ENCODE measurements around the gene ITGB6. TPM values are rescaled to one million over a fixed set of nuclear protein-coding genes. Genes with fewer than 3 reads are reported as not detected.

The ITGB6 gene
- total RNA-seq (not detected), polyA plus RNA-seq (not detected), total RNA-seq (not detected)

- H3K27ac Mint-ChIP-seq, result no peak within 1 kb of the TSS
- no peaks in the 10 kb centered on the region for H3K9me3 ChIP-seq (ENCODE audit: control insufficient read depth in 2 of 3, low read length in 3 of 3)
- CTCF ChIA-PET, result no interaction called here
- peaks cover 0 to 6% (median 0%) of the 10 kb centered on the region in 7 donors for H3K4me1 Mint-ChIP-seq
- peaks cover 0 to 2% (median 0%) of the 10 kb centered on the region in 11 donors for H3K9me3 Mint-ChIP-seq
- intact Hi-C loops (cut with micrococcal nuclease), result no loop called here
- no peak within 1 kb of the TSS for H3K4me3 ChIP-seq (ENCODE audit: low read length)
- H3K36me3 ChIP-seq (ENCODE audit: control insufficient read depth in 2 of 3, insufficient read depth in 3 of 3, low read length in 3 of 3), result no peaks in the 10 kb centered on the region
- ATAC-seq (no peak), DNase-seq (no peak)
- no peak within 1 kb of the TSS for H3K4me3 Mint-ChIP-seq
- H3K27ac ChIP-seq (ENCODE audit: low read depth, low read length), result no peak within 1 kb of the TSS
- H3K27me3 Mint-ChIP-seq, result peaks cover 0 to 3% (median 0%) of the 10 kb centered on the region in 5 donors
- no peaks in the 10 kb centered on the region for H3K36me3 Mint-ChIP-seq
- POLR2A ChIA-PET, result no interaction called here
- H3K4me1 ChIP-seq (ENCODE audit: control insufficient read depth in 2 of 2, insufficient read depth in 2 of 2, low read length in 2 of 2), result no peaks in the 10 kb centered on the region
- no peaks in the 10 kb centered on the region for H3K27me3 ChIP-seq (ENCODE audit: control insufficient read depth in 2 of 2, insufficient read depth in 2 of 2, low read length in 2 of 2)
Observed at GRCh38 chr2:160199683-160200389, at the start of gene ITGB6. Gene ITGB6, minus strand, starts transcription at chr2:160200272. Its CDS starts 209 bp downstream, at chr2:160200063.

GRCh38 chr2:160247296-160248035 is 47.4 kb upstream of the ITGB6 start:
- ChIA-PET CTCF (interaction anchor here (1.5 to 2.2 kb wide), 2 partner anchors 723 to 747 kb away, joined by 3 to 16 read pairs; no protein-coding TSS in a partner anchor), POLR2A (no interaction called here)
- H3K4me1 Mint-ChIP-seq, result peaks cover 0 to 4% (median 0%) of the 10 kb centered on the region in 7 donors
- Histone ChIP-seq H3K4me3 (ENCODE audit: low read length) (no peak overlapping the region), H3K36me3 (ENCODE audit: control insufficient read depth in 2 of 3, insufficient read depth in 3 of 3, low read length in 3 of 3) (no peaks in the 10 kb centered on the region), H3K9me3 (ENCODE audit: control insufficient read depth in 2 of 3, low read length in 3 of 3) (no peaks in the 10 kb centered on the region), H3K27me3 (ENCODE audit: control insufficient read depth in 2 of 2, insufficient read depth in 2 of 2, low read length in 2 of 2) (no peaks in the 10 kb centered on the region), H3K4me1 (ENCODE audit: control insufficient read depth in 2 of 2, insufficient read depth in 2 of 2, low read length in 2 of 2) (no peaks in the 10 kb centered on the region), H3K27ac (ENCODE audit: low read depth, low read length) (no peak overlapping the region)
- no peak overlapping the region for H3K4me3 Mint-ChIP-seq
- no peaks in the 10 kb centered on the region for H3K36me3 Mint-ChIP-seq
- no peak overlapping the region for H3K27ac Mint-ChIP-seq
- ATAC-seq, result no peak
- intact Hi-C loops (cut with micrococcal nuclease), result no loop called here
- no peaks in the 10 kb centered on the region for H3K9me3 Mint-ChIP-seq
- no peak for DNase-seq
- H3K27me3 Mint-ChIP-seq, result peaks cover 0 to 8% (median 0%) of the 10 kb centered on the region in 5 donors

GRCh38 chr2:160246356-160246755 is 46.3 kb upstream of the ITGB6 start:
- H3K27ac Mint-ChIP-seq, result no peak overlapping the region
- no peaks in the 10 kb centered on the region for H3K36me3 Mint-ChIP-seq
- Histone ChIP-seq H3K27me3 (ENCODE audit: control insufficient read depth in 2 of 2, insufficient read depth in 2 of 2, low read length in 2 of 2) (no peaks in the 10 kb centered on the region), H3K4me3 (ENCODE audit: low read length) (no peak overlapping the region), H3K36me3 (ENCODE audit: control insufficient read depth in 2 of 3, insufficient read depth in 3 of 3, low read length in 3 of 3) (no peaks in the 10 kb centered on the region), H3K9me3 (ENCODE audit: control insufficient read depth in 2 of 3, low read length in 3 of 3) (no peaks in the 10 kb centered on the region), H3K27ac (ENCODE audit: low read depth, low read length) (no peak overlapping the region), H3K4me1 (ENCODE audit: control insufficient read depth in 2 of 2, insufficient read depth in 2 of 2, low read length in 2 of 2) (no peaks in the 10 kb centered on the region)
- ATAC-seq (no peak), DNase-seq (no peak)
- H3K4me1 Mint-ChIP-seq, result no peaks in the 10 kb centered on the region
- peaks cover 0 to 8% (median 0%) of the 10 kb centered on the region in 5 donors for H3K27me3 Mint-ChIP-seq
- intact Hi-C loops (cut with micrococcal nuclease), result no loop called here
- ChIA-PET POLR2A (no interaction called here), CTCF (no interaction called here)
- H3K9me3 Mint-ChIP-seq, result no peaks in the 10 kb centered on the region
- H3K4me3 Mint-ChIP-seq, result no peak overlapping the region

DNA sequence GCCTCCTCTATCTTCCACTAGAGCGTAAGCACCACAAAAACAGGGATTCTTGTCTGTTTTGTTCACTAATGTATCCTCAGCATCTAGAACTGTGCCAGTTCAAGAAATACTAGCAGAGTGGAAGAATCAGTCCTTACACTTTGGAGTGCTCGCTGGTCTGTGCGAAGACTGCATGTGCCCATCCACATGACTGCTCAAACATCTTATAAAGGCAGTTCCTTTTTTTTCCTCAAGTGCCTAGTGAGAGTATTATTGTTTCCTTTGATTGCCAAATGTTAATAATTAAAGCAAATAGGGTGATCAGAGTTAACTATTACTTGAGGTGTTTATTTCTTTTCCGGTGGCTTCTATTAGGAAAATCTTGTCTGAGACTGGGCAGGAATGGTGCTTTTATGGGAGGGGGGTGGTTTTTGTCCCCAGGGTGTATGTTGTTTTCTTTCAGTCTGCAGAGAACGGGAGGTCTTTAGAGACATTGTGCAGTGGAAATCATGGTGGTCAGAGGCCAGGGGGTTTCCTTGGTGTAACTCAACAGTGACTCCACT is 45.6 kb upstream of the ITGB6 start:
- ATAC-seq, result no peak
- H3K27ac Mint-ChIP-seq, result no peak overlapping the region
- H3K27ac ChIP-seq (ENCODE audit: low read depth, low read length), result no peak overlapping the region
- no peaks in the 10 kb centered on the region for H3K4me1 Mint-ChIP-seq
- H3K4me3 ChIP-seq (ENCODE audit: low read length), result no peak overlapping the region
- intact Hi-C loops (cut with micrococcal nuclease), result no loop called here
- ChIA-PET POLR2A (no interaction called here), CTCF (no interaction called here)
- H3K4me1 ChIP-seq (ENCODE audit: control insufficient read depth in 2 of 2, insufficient read depth in 2 of 2, low read length in 2 of 2), result no peaks in the 10 kb centered on the region
- H3K9me3 ChIP-seq (ENCODE audit: control insufficient read depth in 2 of 3, low read length in 3 of 3), result no peaks in the 10 kb centered on the region
- no peak overlapping the region for H3K4me3 Mint-ChIP-seq
- H3K9me3 Mint-ChIP-seq, result no peaks in the 10 kb centered on the region
- DNase-seq, result no peak
- H3K36me3 Mint-ChIP-seq, result no peaks in the 10 kb centered on the region
- peaks cover 0 to 4% (median 0%) of the 10 kb centered on the region in 5 donors for H3K27me3 Mint-ChIP-seq
- H3K36me3 ChIP-seq (ENCODE audit: control insufficient read depth in 2 of 3, insufficient read depth in 3 of 3, low read length in 3 of 3), result no peaks in the 10 kb centered on the region
- no peaks in the 10 kb centered on the region for H3K27me3 ChIP-seq (ENCODE audit: control insufficient read depth in 2 of 2, insufficient read depth in 2 of 2, low read length in 2 of 2)

- DNase-seq (no peak), ATAC-seq (no peak)
- POLR2A ChIA-PET, result no interaction called here
- Mint-ChIP-seq H3K9me3 (no peaks in the 10 kb centered on the region), H3K27ac (no peak overlapping the region), H3K4me3 (no peak overlapping the region), H3K4me1 (no peaks in the 10 kb centered on the region), H3K27me3 (peaks cover 0 to 6% (median 0%) of the 10 kb centered on the region in 5 donors), H3K36me3 (no peaks in the 10 kb centered on the region)
- no peaks in the 10 kb centered on the region for H3K4me1 ChIP-seq (ENCODE audit: control insufficient read depth in 2 of 2, insufficient read depth in 2 of 2, low read length in 2 of 2)
- intact Hi-C loops (cut with micrococcal nuclease), result no loop called here
- no peaks in the 10 kb centered on the region for H3K9me3 ChIP-seq (ENCODE audit: control insufficient read depth in 2 of 3, low read length in 3 of 3)
- H3K27ac ChIP-seq (ENCODE audit: low read depth, low read length), result no peak overlapping the region
- CTCF ChIA-PET, result interaction anchor here (1.4 kb wide), 1 partner anchor 9 kb away, joined by 4 read pairs; no protein-coding TSS in a partner anchor
- H3K36me3 ChIP-seq (ENCODE audit: control insufficient read depth in 2 of 3, insufficient read depth in 3 of 3, low read length in 3 of 3), result no peaks in the 10 kb centered on the region
- no peak overlapping the region for H3K4me3 ChIP-seq (ENCODE audit: low read length)
- no peaks in the 10 kb centered on the region for H3K27me3 ChIP-seq (ENCODE audit: control insufficient read depth in 2 of 2, insufficient read depth in 2 of 2, low read length in 2 of 2)
Observed at GRCh38 chr2:160242893-160243564, 43.0 kb upstream of the ITGB6 start.

DNA sequence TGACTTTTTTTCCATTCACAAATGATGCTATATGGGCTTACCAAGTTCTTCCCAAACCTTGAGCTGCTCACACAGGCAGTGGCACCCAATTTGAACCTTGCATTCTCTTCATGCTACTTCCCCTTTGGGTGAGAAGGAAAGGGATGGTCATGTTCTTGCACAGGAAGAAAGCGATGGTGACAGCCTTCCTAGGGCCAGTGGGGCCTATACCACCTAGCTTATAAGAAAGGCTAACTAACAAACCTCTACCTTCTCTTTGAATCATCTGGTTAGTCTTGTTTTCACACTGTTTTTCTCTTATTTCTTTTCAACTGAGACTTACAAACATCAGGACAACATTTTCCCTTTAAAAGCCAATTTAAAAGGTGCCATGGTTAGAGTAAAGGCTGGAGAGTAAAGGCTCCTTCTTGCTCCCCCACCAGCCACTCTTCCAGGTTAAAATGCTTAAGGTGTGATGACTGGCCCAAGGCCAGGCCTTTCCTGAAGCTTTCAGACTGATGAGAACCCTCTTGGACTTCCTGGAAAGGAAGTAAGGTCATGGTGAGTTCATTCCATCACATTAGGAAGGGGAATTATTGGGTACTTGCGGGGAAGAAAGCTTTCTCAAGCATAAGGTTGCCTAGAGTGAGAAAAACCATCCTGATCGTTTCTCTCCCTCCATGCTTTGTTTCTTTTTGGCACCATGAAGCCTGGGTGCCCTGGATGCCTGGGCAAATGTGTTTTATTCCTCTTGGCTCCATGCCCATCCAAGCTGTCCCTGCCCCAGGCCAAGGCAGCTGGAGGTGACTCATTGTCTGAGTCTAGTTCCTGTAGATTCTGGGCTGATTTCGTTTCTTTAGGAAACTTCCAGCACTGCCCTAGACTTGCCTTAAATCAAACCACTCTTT is 41.4 kb upstream of the ITGB6 start:
- intact Hi-C loops (cut with micrococcal nuclease), result no loop called here
- Mint-ChIP-seq H3K27me3 (peaks cover 0 to 13% (median 0%) of the 10 kb centered on the region in 5 donors), H3K4me1 (no peaks in the 10 kb centered on the region), H3K27ac (no peak overlapping the region), H3K9me3 (no peaks in the 10 kb centered on the region), H3K36me3 (no peaks in the 10 kb centered on the region), H3K4me3 (no peak overlapping the region)
- ChIA-PET POLR2A (no interaction called here), CTCF (interaction anchor here (0.6 to 1.8 kb wide), 3 partner anchors 10 to 1303 kb away, joined by 4 to 6 read pairs (median 4); no protein-coding TSS in a partner anchor)
- H3K36me3 ChIP-seq (ENCODE audit: control insufficient read depth in 2 of 3, insufficient read depth in 3 of 3, low read length in 3 of 3), result no peaks in the 10 kb centered on the region
- no peak overlapping the region for H3K27ac ChIP-seq (ENCODE audit: low read depth, low read length)
- no peak for DNase-seq
- no peaks in the 10 kb centered on the region for H3K27me3 ChIP-seq (ENCODE audit: control insufficient read depth in 2 of 2, insufficient read depth in 2 of 2, low read length in 2 of 2)
- H3K4me1 ChIP-seq (ENCODE audit: control insufficient read depth in 2 of 2, insufficient read depth in 2 of 2, low read length in 2 of 2), result no peaks in the 10 kb centered on the region
- no peak overlapping the region for H3K4me3 ChIP-seq (ENCODE audit: low read length)
- H3K9me3 ChIP-seq (ENCODE audit: control insufficient read depth in 2 of 3, low read length in 3 of 3), result no peaks in the 10 kb centered on the region
- ATAC-seq, result no peak
